GM19193 (cell line): ENCODE results near the gene ADCY9.

Source experiments
- POLR2A ChIP-seq: IDR thresholded peaks from 4 replicates; pipeline ENCODE4 v1.6.1; 2011; ENCODE audit not compliant: insufficient read depth, insufficient read length; ENCODE audit errors: extremely low read depth

ADCY9 gene

DNA sequence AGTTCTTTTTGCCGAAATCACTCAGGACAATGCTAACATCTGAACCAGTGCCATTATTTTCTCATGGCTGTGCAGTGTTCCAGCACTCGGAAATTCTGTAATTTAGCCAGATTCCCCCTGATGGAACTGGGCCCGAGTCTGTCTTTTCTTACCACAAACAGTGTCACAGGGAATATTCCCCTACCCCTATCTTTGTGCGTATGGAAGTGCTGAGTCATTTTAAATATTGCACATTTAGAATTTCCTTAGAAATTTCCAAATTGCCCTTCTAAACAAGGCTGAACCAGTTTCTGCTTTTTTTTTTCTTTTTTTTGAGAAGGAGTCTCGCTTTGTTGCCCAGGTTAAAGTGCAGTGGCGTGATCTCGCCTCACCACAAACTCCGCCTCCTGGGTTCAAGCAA is 147.7 kb downstream of the ADCY9 start:
- no peak for TF ChIP-seq POLR2A

DNA sequence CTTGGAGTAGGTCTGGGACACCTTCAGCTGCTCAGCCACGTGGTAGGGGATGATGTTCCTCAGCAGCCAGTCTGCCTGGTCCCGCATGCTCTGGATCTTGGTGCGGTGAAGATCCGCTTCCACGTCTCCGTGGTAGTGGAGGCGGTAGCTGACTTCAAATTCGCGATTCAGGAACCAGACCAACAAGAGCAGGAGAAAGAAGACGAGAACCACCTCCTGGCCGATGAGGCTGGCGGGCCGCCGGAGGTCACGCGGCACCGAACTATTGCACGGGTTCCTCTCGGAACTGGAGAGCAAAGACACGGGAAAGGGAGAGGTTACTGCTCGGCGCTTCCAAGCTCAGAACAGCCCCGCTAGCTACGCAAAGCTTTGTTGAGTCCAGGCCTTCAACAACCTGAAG is 149.6 kb downstream of the ADCY9 start:
- TF ChIP-seq POLR2A: no peak

DNA sequence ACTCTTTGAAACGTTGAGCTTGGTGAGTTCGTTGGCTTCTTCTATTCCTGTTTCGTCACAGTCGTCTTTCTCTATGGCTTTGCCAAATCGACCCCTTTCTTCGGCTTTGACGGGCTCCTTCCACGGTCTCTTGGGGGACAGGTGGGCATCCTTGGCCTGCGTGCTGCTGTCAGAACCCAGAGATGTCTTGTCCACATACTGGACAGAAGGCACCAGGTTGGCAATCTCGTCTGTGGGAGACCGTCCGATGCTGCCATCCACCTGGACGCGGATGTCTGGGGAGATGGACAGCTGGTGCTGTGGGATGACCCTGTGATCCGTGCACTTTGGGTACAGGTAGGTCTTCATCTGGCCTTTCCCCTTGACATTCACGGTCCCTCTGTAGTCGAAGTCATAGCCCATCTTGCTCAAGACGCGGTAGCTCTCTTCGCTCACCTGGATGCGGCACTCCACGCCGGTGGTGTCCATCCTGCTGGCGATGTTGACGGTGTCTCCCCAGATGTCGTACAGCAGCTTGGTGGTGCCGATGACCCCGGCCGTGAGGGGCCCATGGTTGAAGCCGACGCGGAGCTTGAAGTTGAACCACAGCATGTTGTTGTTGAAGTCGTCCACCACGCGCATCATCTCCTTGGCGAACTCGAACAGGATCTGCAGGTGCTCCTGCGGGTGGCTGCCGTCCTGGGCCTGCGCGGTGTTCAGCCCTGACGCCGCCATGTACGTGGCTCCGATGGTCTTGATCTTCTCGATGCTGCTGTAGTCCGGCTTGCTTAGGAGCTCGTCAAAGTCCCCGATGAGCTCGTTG is 150.3 kb downstream of the ADCY9 start:
- TF ChIP-seq POLR2A: no peak

DNA sequence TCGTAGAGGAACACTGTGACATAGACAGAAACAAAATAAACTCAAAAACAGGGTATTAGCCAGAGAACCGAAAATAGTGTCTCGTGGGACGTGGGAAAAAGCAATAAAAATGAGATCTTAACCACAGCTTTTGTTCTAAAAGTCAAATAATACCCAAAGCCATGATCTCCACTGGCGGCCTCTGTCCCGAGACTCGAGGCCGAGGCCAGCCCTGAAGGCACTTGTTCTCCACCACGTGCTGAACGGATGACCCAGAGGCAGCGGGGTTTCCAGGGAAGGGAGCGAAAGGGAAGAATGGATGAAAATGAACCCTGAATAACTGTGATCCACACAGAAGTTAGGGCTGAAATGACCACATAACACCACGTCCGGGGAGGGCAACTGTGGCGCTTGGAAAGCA is 150.9 kb downstream of the ADCY9 start:
- TF ChIP-seq POLR2A: no peak

DNA sequence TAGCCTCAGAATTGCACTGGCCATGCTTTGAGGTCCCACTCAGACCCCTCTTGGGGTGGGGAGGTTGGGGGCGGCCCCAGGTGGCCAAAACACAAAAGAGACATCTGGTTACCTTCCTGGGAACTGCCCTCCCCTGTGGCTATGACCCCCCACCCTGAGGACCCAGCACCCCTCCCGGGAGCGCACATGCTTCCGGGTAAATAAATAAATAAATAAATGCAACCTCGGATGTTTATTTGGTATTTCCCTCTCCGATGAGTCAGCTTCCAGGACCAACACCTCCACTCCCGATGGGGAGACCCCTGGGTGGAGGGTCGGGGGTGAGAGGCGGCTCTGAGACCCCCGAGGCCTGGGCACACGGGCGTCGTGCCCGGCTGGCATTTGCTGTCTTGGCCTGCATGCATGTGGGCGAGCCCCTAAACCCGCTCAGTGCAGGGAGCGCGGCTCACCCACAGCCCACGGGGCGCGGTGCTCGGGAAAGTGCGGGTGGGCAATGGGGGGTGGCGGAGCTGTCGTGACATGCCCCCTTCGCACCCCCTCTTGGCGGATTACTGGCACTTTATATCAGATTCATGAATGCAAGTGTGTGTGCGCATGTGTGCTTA is 151.5 kb downstream of the ADCY9 start:
- TF ChIP-seq POLR2A: no peak

DNA sequence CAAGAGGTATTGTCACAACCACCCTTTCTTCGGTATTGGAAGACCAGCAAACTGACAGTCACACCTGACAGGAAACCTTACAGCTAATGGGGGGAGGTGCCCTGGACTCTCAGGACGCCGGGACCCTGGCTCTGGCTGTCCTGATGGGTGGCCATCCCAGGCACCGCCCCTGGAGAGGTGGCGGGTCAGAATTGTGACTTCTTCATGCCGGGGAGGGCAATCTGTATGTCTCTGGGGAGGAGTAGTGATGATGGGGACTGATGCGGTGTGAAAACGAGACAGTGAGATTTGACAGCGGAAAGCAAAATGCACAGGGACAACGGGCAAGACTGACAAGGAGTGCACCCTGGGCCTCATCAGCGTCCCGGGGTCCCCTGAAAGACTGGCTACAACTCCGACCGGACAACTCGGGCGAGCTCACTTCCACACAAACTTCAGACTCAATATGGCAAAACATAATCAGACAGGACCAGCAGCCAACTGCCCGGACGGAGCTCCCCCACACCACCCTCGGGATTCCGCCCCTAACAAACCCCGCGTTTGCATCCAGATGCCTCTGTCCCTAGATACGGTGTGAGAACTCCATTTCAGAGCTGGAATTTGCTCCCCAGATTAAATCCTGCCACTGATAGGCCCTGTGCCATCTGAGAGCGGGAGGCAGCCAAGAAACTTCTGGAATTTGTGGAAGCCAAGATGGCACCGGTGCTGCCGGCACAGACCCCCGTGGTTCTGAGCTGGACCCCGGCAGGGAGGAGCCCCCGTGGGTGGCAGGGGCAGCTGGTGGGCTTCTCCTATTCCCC is 152.2 kb downstream of the ADCY9 start:
- TF ChIP-seq POLR2A: no peak

DNA sequence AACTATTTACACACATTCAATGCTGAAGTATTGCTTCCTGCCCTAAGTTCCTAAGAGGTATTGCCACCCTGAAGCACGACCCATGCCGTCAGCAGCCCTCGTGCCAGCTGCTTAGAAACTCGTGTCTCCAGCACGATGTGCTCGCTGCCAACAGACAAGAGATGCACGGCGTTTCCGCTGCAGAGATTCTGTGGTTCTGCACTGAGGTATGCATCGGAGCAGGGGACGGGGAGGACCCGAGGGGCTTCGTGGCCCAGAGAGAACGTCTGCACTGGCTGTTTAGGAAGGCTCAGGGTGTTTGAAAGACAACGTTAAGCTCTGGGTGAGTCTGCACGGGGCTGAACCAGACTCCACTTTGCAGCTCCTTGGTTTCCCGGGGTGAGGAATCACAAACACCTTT is 153.0 kb downstream of the ADCY9 start:
- no peak for TF ChIP-seq POLR2A

DNA sequence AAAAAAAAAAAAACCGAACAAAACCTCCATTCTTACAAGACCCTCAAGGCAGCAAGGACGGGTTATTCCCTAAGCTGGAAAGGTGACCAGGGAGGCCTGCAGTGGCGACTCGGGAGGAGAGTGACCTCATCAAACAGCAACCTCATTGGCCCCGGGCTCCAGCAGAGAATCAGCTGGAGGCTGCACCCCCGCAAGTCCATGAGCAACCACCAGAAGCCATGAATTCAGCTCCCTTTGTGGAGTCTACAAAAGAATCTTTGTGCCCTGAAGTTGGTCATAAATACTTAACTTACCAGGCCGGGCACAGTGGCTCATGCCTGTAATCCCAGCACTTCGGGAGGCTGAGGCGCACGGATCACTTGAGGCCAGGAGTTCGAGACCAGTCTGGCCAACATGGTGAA is 154.8 kb downstream of the ADCY9 start:
- no peak for TF ChIP-seq POLR2A

DNA sequence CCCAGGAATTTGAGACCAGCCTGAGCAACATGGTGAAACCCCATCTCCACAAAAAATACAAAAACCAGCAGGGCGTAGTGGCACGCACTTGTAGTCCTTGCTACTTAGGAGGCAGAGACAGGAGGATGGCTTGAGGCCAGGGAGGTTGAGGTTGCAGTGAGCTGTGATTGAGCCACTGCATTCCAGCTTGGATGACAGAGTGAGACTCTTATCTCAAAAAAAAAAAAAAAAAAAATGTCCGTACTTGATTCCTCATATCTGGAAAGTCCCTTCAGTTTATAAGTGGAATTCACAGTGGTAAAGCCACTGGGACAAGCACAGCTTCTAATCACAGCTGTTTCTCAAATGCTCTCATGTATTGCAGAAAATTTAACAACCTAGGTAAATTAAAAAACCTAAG is 157.1 kb downstream of the ADCY9 start:
- no peak for TF ChIP-seq POLR2A

DNA sequence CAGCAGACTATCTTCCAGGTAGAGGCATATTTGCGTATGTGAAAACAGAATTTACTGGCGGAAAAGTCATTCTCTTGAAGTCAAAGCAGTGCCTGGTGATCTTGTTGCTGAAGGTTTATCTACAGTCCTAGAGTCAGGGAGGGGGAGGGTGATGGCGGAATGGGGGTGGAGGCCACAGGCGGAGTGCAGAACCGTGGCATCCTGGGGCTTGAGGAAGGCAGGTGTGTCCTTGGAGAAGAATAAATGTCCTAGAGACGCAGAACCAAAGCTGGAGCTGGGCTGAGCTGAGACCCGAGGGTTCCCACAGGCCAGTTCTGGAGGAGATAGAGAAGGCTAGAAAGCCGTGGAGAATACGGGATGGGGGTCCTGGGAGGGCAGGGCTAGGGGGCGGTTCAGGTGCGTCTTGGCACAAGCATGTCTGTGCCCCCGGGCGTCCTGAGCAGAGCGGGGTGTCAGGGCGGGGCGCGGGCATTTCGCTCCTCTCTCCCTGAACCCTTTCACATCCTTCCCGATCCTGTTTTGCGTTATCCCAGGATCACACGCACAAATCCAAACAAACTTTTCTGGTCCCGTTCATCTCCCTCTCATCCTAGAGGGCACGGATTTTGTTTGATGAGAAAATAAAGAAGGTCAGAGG is 158.8 kb downstream of the ADCY9 start:
- TF ChIP-seq POLR2A: no peak

DNA sequence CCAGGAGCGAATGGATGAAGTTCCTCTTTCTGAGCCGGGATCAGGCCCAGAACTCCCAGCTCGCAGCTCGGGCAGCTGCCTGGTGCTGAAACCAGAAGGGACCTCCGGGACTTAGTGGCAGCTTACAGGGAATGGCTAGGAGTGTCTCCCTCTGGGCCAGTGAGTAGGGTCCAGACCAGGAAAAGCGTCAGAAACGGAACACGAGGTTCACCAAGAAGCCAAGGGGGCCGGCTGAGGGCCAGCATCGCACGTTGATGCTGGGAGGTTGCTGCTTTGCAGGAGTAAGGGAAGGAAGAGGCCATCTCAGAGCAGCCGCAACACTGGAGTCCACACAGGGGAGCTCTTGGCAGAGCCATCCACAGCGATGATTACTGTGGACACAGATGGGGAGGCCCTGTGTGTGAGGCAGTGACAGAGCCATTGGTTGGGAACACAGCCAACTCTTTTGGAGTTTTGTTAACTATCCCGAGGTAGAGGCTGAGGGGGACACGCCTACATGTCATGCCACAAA is 161.8 kb downstream of the ADCY9 start:
- TF ChIP-seq POLR2A: no peak

DNA sequence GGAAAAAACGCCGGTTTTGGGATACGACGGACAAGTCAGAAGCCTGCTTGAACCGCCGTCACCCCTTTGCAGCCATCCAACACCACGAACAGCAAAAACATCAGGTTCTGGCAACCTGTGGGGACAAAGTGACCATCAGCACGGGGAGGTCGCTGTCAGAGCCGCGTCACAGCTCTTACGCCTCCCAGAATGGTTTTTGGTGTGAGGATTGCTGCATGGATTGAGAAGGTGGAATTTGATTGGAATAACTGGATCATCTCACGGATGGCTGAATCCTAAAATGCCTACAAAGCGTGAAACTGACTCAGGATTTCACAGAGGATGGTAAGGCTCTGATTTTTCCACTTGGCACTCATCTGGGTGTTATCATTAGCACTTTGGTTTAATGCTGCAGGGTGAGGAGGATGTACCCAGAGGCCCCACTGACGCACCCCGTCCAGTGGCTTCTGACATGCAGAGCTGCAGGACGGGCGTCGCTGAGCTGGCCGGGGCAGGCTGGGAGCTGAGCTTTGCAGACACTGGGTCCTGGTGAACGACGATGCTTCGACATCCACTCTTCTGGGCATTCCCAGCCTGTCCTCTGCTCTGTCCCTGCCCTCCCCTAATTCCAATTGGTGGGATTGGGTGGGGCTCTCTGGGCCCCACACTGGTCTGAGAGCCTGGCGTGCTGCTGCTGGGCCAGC is 162.4 kb downstream of the ADCY9 start:
- TF ChIP-seq POLR2A: no peak

DNA sequence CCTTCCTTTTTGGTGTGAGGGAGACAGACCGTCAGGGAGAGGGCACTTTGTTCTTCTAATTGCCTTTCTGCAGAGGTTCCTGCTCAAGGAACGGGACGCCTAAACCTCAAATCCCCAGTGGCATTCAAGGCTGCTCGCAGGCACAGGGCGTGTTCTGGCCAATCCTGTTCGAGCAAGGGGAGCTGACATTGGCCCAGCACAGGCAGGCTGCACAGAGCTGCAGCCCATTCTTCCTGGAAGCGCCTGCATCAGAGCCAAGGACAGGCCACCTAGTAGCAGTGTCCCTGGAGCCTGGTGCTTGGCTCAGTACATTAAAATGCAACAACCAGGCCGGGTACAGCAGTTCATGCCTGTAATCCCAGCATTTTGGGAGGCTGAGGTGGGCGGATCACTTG is 163.5 kb downstream of the ADCY9 start:
- no peak for TF ChIP-seq POLR2A
